Measurements from ENCODE around the gene COL5A2. TPM values are rescaled to one million over a fixed set of nuclear protein-coding genes. Genes with fewer than 3 reads are reported as not detected.

COL5A2 gene
- total RNA-seq, 3 donors from 2014 or later, result 4.5 to 58.5 (median 31.8) TPM

DNA sequence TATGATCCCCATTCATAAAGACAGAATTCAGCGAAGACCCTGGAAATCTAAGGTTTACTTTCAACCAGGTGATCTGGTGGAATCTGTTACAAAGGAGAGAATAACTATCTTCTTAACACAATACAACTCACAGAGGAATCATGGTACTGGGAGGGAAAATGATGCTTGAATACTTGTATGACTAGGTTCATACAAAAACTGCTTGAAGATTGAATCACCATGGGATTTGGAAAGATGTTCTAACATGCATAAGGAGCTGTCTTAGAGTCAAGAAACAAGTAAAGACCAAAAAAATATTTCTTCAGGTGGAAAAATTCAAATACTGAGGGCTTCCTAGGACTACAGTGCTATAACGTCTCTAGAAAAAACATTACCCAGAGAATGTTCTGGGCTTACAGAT is 32.2 kb downstream of the COL5A2 start:
- TF ChIP-seq, protein P1, sequence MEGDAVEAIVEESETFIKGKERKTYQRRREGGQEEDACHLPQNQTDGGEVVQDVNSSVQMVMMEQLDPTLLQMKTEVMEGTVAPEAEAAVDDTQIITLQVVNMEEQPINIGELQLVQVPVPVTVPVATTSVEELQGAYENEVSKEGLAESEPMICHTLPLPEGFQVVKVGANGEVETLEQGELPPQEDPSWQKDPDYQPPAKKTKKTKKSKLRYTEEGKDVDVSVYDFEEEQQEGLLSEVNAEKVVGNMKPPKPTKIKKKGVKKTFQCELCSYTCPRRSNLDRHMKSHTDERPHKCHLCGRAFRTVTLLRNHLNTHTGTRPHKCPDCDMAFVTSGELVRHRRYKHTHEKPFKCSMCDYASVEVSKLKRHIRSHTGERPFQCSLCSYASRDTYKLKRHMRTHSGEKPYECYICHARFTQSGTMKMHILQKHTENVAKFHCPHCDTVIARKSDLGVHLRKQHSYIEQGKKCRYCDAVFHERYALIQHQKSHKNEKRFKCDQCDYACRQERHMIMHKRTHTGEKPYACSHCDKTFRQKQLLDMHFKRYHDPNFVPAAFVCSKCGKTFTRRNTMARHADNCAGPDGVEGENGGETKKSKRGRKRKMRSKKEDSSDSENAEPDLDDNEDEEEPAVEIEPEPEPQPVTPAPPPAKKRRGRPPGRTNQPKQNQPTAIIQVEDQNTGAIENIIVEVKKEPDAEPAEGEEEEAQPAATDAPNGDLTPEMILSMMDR (IDR thresholded peaks at IDR 0.05), result no peak
- Histone ChIP-seq H3K9me3 (no peaks in the 10 kb centered on the region), H3K4me3 (no peak overlapping the region), H3K4me1 (ENCODE audit: low read depth) (no peaks in the 10 kb centered on the region), H3K36me3 (ENCODE audit: low read depth) (no peaks in the 10 kb centered on the region)
- intact Hi-C loops (cut with DNase I, micrococcal nuclease), result no loop called here
- no peak for ATAC-seq
- DNase-seq, result no peak

DNA sequence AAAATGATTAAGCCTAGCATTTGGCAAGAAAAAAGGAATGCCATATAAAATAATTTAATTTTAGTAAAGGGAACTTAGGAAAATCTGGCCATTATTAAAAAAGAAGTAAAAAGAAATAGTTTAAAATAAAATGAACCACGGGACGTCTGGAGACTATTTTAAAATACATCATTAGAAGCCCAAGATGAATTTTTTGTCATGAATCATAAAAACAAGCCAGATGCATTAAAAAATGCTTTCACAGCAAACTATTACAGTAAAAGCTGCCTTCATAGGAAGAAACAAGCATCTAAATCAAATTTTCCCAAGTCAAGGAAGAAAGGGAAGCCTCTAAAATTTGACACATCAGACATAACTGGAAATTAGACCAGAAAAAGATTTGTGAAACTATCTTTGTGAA is 33.0 kb downstream of the COL5A2 start:
- Histone ChIP-seq H3K36me3 (ENCODE audit: low read depth) (no peaks in the 10 kb centered on the region), H3K4me3 (no peak overlapping the region), H3K4me1 (ENCODE audit: low read depth) (no peaks in the 10 kb centered on the region), H3K9me3 (no peaks in the 10 kb centered on the region)
- TF ChIP-seq, protein P1 (IDR thresholded peaks at IDR 0.05), result no peak
- ATAC-seq, result no peak
- DNase-seq, result no peak
- intact Hi-C loops (cut with DNase I, micrococcal nuclease), result no loop called here

DNA sequence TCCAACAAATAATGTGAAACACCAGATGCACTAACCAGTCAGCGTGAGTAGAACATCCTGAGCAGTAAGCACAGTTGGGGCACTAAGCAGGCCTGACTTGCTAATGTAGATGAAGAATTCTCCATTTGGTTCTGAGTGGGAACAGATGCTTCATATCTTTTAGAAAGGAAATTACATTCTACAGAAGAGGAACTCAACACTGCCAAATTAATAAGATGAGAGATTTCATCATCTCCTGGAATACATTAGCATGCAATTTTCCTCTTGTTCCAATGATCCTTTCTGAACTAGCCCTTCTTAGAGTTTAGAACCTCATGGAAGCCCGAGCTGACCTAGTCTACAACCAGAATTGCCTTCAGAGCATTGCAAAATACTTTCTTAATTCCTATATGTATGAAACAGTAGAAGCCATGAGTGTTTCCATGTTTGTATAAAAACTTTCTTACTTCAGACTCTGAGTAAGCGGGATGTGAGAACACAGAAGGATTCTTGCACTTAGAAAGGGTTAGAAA is 34.8 kb downstream of the COL5A2 start:
- Histone ChIP-seq H3K4me1 (ENCODE audit: low read depth) (no peaks in the 10 kb centered on the region), H3K36me3 (ENCODE audit: low read depth) (no peaks in the 10 kb centered on the region), H3K9me3 (no peaks in the 10 kb centered on the region), H3K4me3 (no peak overlapping the region)
- DNase-seq, result no peak
- intact Hi-C loops (cut with DNase I, micrococcal nuclease), result loop anchor here in 1 of 2 donors (5.0 kb wide), 1 partner anchor 143 kb away; no protein-coding TSS in a partner anchor
- TF ChIP-seq, protein P1 (IDR thresholded peaks at IDR 0.05), result no peak
- ATAC-seq, result no peak

DNA sequence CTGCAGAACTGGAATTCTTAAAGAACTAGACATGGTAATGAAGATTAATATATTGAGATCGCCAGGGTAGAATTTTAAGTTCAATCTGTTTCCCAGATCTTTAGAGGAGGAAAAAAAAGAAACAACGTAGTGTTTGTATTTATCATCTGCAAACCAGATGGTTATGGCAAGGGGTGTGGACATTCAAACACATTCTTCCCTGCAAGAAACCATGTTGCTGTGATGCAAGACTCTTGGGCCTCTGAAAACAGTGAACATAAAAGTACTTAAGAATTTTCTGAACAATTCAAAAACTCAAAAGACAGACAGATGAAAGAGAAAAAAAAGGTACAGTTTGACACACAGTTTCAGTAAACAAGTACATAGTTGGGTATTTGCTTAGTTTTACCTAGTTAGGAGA is 35.6 kb downstream of the COL5A2 start:
- intact Hi-C loops (cut with DNase I, micrococcal nuclease), result loop anchor here in 1 of 2 donors (5.0 kb wide), 1 partner anchor 143 kb away; no protein-coding TSS in a partner anchor
- TF ChIP-seq, protein P1 (IDR thresholded peaks at IDR 0.05), result no peak
- Histone ChIP-seq H3K4me1 (ENCODE audit: low read depth) (no peaks in the 10 kb centered on the region), H3K4me3 (no peak overlapping the region), H3K36me3 (ENCODE audit: low read depth) (no peaks in the 10 kb centered on the region), H3K9me3 (no peaks in the 10 kb centered on the region)
- DNase-seq, result no peak
- ATAC-seq, result no peak

DNA sequence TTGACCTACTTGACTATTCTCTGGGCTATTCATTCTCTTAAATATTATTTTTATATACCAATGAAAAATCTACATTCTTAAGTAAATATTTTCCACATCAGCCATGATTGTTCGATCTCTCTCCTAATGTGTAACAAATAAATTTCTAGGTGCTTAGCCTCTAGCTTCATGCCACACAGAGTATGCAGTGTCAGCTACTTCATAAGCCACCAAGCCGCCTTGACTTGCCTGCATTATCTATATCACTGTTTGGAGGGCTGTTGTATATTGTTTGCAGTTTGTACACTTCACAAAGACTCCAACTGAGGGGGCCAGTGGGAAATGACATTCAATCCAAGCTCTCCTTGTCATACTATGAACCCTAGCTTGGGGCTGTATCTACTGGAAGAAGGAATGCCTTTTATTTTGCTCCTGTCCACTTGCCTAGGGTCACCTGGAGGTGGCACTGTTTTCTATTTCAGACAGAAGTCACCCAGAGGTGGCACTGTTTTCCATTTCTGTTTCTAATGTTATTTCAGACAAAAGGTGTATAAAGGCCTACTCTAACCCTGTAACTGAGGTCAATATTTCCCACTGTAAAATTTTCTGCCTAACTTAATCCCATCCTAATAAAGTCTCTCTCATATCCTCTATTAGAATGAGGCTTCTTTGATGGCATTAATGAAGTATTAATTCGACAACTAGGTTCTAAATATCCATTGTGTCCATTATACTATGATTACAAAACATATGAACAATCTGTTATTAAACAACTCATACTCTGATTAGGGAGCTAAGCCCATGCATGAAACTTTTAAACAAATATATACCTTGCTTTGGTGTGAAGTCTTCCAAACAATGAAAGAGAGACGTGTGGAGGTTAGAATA is 36.4 kb downstream of the COL5A2 start:
- TF ChIP-seq, protein P1 (IDR thresholded peaks at IDR 0.05), result peak; percentile 45
- no peaks in the 10 kb centered on the region for H3K36me3 ChIP-seq (ENCODE audit: low read depth)
- H3K9me3 ChIP-seq, result no peaks in the 10 kb centered on the region
- no peak overlapping the region for H3K4me3 ChIP-seq
- no peaks in the 10 kb centered on the region for H3K4me1 ChIP-seq (ENCODE audit: low read depth)
- DNase-seq, result peak in 1 of 3 donors; percentile 77
- ATAC-seq, result peak; percentile 86
- intact Hi-C loops (cut with DNase I, micrococcal nuclease), result loop anchor here in 1 of 2 donors (5.0 kb wide), 1 partner anchor 144 kb away; no protein-coding TSS in a partner anchor

Data from mucosa of descending colon (tissue), 3 donors.